DOHH2 (cell line): ENCODE data around the gene RAB40C.

Source experiments
- H3F3A ChIP-seq: fragments of 200-600 bp; sonication (generic), shearing (Covaris generic); 2 replicates; pipeline ENCODE4 v1.6.0; 2016; ENCODE audit warnings: antibody characterized with exemption, mild to moderate bottlenecking; ENCODE audit not compliant: control insufficient read depth, insufficient read depth
- H3K27ac ChIP-seq: fragments of 200-600 bp; sonication (generic); 2 replicates; pipeline ENCODE4 v1.5.1; 2014; ENCODE audit warnings: low read depth, mild to moderate bottlenecking, low read length, moderate library complexity
- H3K27me3 ChIP-seq: fragments of 200-600 bp; sonication (generic); 2 replicates; pipeline ENCODE4 v1.6.1; 2014; ENCODE audit warnings: mild to moderate bottlenecking, low read length, mixed read lengths; ENCODE audit not compliant: control insufficient read depth
- H3K36me3 ChIP-seq: fragments of 200-600 bp; sonication (generic); 2 replicates; pipeline ENCODE4 v1.6.1; 2014; ENCODE audit warnings: mild to moderate bottlenecking, low read length, moderate library complexity, mixed read lengths; ENCODE audit not compliant: control insufficient read depth
- H3K4me1 ChIP-seq: fragments of 200-600 bp; sonication (generic); 2 replicates; pipeline ENCODE4 v1.6.1; 2014; ENCODE audit warnings: mild to moderate bottlenecking, low read length, mixed read lengths; ENCODE audit not compliant: control insufficient read depth
- H3K4me2 ChIP-seq: fragments of 200-600 bp; sonication (generic); 2 replicates; pipeline ENCODE4 v1.6.0; 2014; ENCODE audit warnings: mild to moderate bottlenecking, low read length, moderate library complexity
- H3K4me3 ChIP-seq: fragments of 200-600 bp; sonication (generic); 2 replicates; pipeline ENCODE4 v1.5.1; 2014; ENCODE audit warnings: mild to moderate bottlenecking, low read length, mixed read lengths
- H3K79me2 ChIP-seq: fragments of 200-600 bp; sonication (generic); 2 replicates; pipeline ENCODE4 v1.6.1; 2014; ENCODE audit warnings: mild to moderate bottlenecking, low read length, mixed read lengths; ENCODE audit not compliant: control insufficient read depth
- H3K9me2 ChIP-seq: fragments of 200-600 bp; sonication (generic); replicated peaks from 2 replicates; pipeline ENCODE4 v1.6.1; 2014; ENCODE audit warnings: mild to moderate bottlenecking, low read length, mixed read lengths; ENCODE audit not compliant: control insufficient read depth
- H3K9me3 ChIP-seq: fragments of 200-600 bp; sonication (generic); 2 replicates; pipeline ENCODE4 v1.6.1; 2014; ENCODE audit warnings: antibody characterized with exemption, low read length, mixed read lengths; ENCODE audit not compliant: control insufficient read depth, insufficient read depth
- H4K20me1 ChIP-seq: fragments of 200-600 bp; sonication (generic); 2 replicates; pipeline ENCODE4 v1.6.0; 2014; ENCODE audit warnings: low read depth, mild to moderate bottlenecking, antibody characterized with exemption, low read length, moderate library complexity; ENCODE audit not compliant: control insufficient read depth, insufficient read depth
- CTCF ChIP-seq: fragments of 200-600 bp; sonication (generic); IDR thresholded peaks from one replicate; pipeline ENCODE4 v1.5.1; 2014; ENCODE audit warnings: antibody characterized with exemption, mild to moderate bottlenecking, low read depth, low read length; ENCODE audit not compliant: poor library complexity, severe bottlenecking
- EZH2phosphoT487 ChIP-seq: fragments of 200-600 bp; sonication (generic); IDR thresholded peaks from 2 replicates; pipeline ENCODE4 v1.6.1; 2017; ENCODE audit warnings: borderline replicate concordance, mild to moderate bottlenecking, antibody characterized with exemption, low read length, moderate library complexity, mixed read lengths

The RAB40C gene

DNA sequence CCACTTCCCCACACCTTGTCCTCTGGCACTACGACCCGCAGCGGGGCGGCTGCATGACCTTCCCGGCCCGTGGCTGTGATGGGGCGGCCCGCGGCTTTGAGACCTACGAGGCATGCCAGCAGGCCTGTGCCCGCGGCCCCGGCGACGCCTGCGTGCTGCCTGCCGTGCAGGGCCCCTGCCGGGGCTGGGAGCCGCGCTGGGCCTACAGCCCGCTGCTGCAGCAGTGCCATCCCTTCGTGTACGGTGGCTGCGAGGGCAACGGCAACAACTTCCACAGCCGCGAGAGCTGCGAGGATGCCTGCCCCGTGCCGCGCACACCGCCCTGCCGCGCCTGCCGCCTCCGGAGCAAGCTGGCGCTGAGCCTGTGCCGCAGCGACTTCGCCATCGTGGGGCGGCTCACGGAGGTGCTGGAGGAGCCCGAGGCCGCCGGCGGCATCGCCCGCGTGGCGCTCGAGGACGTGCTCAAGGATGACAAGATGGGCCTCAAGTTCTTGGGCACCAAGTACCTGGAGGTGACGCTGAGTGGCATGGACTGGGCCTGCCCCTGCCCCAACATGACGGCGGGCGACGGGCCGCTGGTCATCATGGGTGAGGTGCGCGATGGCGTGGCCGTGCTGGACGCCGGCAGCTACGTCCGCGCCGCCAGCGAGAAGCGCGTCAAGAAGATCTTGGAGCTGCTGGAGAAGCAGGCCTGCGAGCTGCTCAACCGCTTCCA is 43.6 kb downstream of the RAB40C start:
- Histone ChIP-seq H3K79me2 (peaks cover 19% of the 10 kb centered on the region), H3K36me3 (peaks cover 29% of the 10 kb centered on the region), H3K27ac (no peak overlapping the region), H4K20me1 (no peaks in the 10 kb centered on the region), H3F3A (peaks cover 2% of the 10 kb centered on the region; the same call in 1 of the 2 replicates), H3K9me2 (no peaks in the 10 kb centered on the region), H3K4me1 (peaks cover 23% of the 10 kb centered on the region), H3K4me2 (no peak overlapping the region), H3K4me3 (no peak overlapping the region), H3K9me3 (no peaks in the 10 kb centered on the region), H3K27me3 (no peaks in the 10 kb centered on the region)
- TF ChIP-seq CTCF (no peak), EZH2phosphoT487 (no peak)

- Histone ChIP-seq H3K27ac (no peak overlapping the region), H3K4me2 (no peak overlapping the region), H3K4me1 (peaks cover 29% of the 10 kb centered on the region)
Measured at GRCh38 chr16:634051-634670, 44.3 kb downstream of the RAB40C start.

GRCh38 chr16:634996-635395 is 45.1 kb downstream of the RAB40C start:
- no peaks in the 10 kb centered on the region for H4K20me1 ChIP-seq
- no peaks in the 10 kb centered on the region for H3K27me3 ChIP-seq
- no peaks in the 10 kb centered on the region for H3K9me2 ChIP-seq
- TF ChIP-seq CTCF: no peak
- TF ChIP-seq EZH2phosphoT487: no peak
- H3K27ac ChIP-seq: no peak overlapping the region
- peak overlapping the region; percentile 95 for H3K4me2 ChIP-seq
- H3K9me3 ChIP-seq: no peaks in the 10 kb centered on the region
- peaks cover 12% of the 10 kb centered on the region for H3F3A ChIP-seq
- peaks cover 29% of the 10 kb centered on the region for H3K36me3 ChIP-seq
- peaks cover 19% of the 10 kb centered on the region for H3K79me2 ChIP-seq
- peak overlapping the region; percentile 82 for H3K4me3 ChIP-seq
- H3K4me1 ChIP-seq: peaks cover 37% of the 10 kb centered on the region

More at GRCh38 chr16:634051-634670, 44.3 kb downstream of the RAB40C start:
- Histone ChIP-seq H4K20me1 (no peaks in the 10 kb centered on the region), H3K9me3 (no peaks in the 10 kb centered on the region), H3K9me2 (no peaks in the 10 kb centered on the region), H3K36me3 (peaks cover 29% of the 10 kb centered on the region), H3F3A (peaks cover 6% of the 10 kb centered on the region), H3K27me3 (no peaks in the 10 kb centered on the region), H3K4me3 (no peak overlapping the region), H3K79me2 (peaks cover 19% of the 10 kb centered on the region)
- TF ChIP-seq EZH2phosphoT487: no peak
- TF ChIP-seq CTCF: no peak
